BE2C (cell line): ENCODE results near the gene ADGRE3. TPM values are rescaled to one million over a fixed set of nuclear protein-coding genes. Genes with fewer than 3 reads are reported as not detected.

ENCODE experiments used
- DNase-seq: peaks from one replicate; pipeline ENCODE4 v3.0.0-alpha.2; 2020
- H3K27me3 ChIP-seq: fragments of 250-450 bp; sonication (Bioruptor Pico); 2 replicates; pipeline ENCODE4 v1.5.1; 2020; ENCODE audit warnings: mild to moderate bottlenecking
- H3K36me3 ChIP-seq: fragments of 250-450 bp; sonication (Bioruptor Pico); 2 replicates; pipeline ENCODE4 v1.5.1; 2020; ENCODE audit warnings: mild to moderate bottlenecking
- H3K4me1 ChIP-seq: fragments of 250-450 bp; sonication (Bioruptor Pico); 2 replicates; pipeline ENCODE4 v1.5.1; 2020
- H3K4me3 ChIP-seq: 2 replicates; pipeline ENCODE4 v1.5.1; 2011; ENCODE audit warnings: low read depth, low read length
- H3K9me3 ChIP-seq: fragments of 250-450 bp; sonication (Bioruptor Pico); 2 replicates; pipeline ENCODE4 v1.5.1; 2020
- polyA plus RNA-seq: library from polyadenylated mRNA; unstranded; fragments of >200 nt; gene quantifications from one replicate; pipeline ENCODE4 v1.2.1, GENCODE V29; 2012; ENCODE audit warnings: low read depth, missing spikeins; ENCODE audit not compliant: insufficient read length, insufficient read depth
- TF ChIP-seq, protein P1 (sequence below): IDR thresholded peaks from 2 replicates; pipeline ENCODE4 v1.5.1; 2012; ENCODE audit warnings: mild to moderate bottlenecking, low read depth, low read length

ADGRE3 gene, protein sequence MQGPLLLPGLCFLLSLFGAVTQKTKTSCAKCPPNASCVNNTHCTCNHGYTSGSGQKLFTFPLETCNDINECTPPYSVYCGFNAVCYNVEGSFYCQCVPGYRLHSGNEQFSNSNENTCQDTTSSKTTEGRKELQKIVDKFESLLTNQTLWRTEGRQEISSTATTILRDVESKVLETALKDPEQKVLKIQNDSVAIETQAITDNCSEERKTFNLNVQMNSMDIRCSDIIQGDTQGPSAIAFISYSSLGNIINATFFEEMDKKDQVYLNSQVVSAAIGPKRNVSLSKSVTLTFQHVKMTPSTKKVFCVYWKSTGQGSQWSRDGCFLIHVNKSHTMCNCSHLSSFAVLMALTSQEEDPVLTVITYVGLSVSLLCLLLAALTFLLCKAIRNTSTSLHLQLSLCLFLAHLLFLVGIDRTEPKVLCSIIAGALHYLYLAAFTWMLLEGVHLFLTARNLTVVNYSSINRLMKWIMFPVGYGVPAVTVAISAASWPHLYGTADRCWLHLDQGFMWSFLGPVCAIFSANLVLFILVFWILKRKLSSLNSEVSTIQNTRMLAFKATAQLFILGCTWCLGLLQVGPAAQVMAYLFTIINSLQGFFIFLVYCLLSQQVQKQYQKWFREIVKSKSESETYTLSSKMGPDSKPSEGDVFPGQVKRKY
- polyA plus RNA-seq: not detected

DNA sequence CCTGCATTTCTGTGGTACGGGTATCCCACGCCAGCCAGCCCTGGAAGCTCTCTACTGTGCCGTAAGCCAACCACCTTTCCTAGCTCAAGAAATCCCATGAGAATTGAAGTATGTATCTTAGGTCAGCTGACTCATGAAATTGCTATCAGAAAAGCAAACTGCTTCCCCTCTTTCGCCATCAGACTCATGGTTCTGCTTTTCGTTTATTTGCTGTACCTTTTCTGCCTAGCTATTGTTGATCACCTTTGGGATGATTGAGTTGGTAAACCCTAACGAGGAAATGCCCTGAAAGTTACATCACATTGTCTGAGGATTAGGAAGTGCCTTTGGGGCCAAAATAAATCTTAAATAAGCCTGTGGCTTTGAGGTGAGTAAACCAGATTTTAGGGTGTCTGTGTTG is at the start of gene ADGRE3:
Gene ADGRE3 (minus strand): TSS at position 81 of the 400 bp plus-strand sequence. CDS start 74 bp downstream, at position 7.
- peaks cover 12% of the 10 kb centered on the region for H3K27me3 ChIP-seq
- no peaks in the 10 kb centered on the region for H3K4me1 ChIP-seq
- DNase-seq: no peak
- no peak within 1 kb of the TSS for H3K4me3 ChIP-seq
- TF ChIP-seq, protein P1, sequence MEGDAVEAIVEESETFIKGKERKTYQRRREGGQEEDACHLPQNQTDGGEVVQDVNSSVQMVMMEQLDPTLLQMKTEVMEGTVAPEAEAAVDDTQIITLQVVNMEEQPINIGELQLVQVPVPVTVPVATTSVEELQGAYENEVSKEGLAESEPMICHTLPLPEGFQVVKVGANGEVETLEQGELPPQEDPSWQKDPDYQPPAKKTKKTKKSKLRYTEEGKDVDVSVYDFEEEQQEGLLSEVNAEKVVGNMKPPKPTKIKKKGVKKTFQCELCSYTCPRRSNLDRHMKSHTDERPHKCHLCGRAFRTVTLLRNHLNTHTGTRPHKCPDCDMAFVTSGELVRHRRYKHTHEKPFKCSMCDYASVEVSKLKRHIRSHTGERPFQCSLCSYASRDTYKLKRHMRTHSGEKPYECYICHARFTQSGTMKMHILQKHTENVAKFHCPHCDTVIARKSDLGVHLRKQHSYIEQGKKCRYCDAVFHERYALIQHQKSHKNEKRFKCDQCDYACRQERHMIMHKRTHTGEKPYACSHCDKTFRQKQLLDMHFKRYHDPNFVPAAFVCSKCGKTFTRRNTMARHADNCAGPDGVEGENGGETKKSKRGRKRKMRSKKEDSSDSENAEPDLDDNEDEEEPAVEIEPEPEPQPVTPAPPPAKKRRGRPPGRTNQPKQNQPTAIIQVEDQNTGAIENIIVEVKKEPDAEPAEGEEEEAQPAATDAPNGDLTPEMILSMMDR: no peak
- no peaks in the 10 kb centered on the region for H3K36me3 ChIP-seq
- H3K9me3 ChIP-seq: no peaks in the 10 kb centered on the region

DNA sequence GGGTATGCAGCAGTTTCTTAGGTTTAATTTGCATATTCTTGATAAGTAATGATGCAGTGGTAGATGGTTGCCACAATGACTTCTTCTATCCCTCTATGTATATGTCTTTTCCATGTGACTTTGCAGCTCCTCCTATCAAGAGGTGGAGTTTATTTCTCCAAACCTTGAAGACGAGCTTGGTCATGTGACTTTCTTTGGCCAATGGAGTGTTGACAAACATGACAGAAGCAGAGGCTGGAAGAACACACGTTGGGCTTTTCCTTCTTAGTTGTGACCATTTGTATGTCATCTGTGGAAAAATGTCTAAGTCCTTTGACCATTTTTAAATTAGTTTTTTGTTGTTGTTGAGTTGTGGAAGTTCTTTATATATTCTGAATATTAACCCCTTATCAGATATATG is 47.5 kb upstream of the ADGRE3 start:
- Histone ChIP-seq H3K4me3 (no peak overlapping the region), H3K4me1 (no peaks in the 10 kb centered on the region), H3K9me3 (peaks cover 7% of the 10 kb centered on the region), H3K36me3 (peaks cover 8% of the 10 kb centered on the region), H3K27me3 (no peaks in the 10 kb centered on the region)
- TF ChIP-seq, protein P1: no peak
- no peak for DNase-seq

DNA sequence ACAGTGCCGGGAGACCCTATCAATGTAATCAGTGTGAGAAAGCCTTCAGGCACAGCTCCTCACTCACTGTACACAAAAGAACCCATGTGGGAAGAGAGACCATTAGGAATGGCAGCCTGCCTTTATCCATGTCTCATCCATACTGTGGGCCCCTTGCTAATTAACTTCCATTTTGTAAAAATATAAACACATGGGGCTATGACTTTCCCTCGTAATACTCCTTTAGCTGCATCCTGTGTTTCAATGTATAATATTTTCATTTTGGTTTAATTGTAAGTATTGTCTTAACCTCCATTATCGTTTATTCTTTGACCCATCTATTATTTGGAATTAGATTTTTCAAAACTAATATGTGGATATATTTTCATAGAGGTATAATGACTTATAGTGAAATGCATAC is 44.5 kb upstream of the ADGRE3 start:
- peaks cover 7% of the 10 kb centered on the region for H3K9me3 ChIP-seq
- H3K27me3 ChIP-seq: no peaks in the 10 kb centered on the region

DNA sequence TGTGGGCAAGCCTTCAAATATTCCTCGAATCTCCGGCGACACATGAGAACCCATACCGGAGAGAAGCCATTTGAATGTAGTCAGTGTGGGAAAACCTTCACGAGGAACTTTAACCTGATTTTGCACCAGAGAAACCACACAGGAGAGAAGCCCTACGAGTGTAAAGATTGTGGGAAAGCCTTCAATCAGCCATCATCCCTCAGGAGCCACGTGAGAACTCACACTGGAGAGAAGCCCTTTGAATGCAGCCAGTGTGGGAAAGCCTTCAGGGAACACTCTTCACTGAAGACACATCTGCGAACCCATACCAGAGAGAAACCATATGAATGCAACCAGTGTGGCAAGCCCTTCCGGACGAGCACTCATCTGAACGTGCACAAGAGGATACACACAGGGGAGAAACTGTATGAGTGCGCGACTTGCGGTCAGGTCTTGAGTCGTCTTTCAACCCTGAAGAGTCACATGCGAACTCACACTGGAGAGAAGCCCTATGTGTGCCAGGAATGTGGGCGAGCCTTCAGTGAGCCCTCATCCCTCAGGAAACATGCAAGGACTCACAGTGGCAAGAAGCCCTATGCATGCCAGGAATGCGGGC is 44.0 kb upstream of the ADGRE3 start:
- Histone ChIP-seq H3K27me3 (no peaks in the 10 kb centered on the region), H3K4me3 (no peak overlapping the region), H3K9me3 (peaks cover 7% of the 10 kb centered on the region), H3K4me1 (no peaks in the 10 kb centered on the region), H3K36me3 (peaks cover 14% of the 10 kb centered on the region)
- TF ChIP-seq, protein P1: no peak
- DNase-seq: no peak

More for the DNA sequence above, 44.5 kb upstream of the ADGRE3 start:
- Histone ChIP-seq H3K4me1 (no peaks in the 10 kb centered on the region), H3K4me3 (no peak overlapping the region), H3K36me3 (peaks cover 14% of the 10 kb centered on the region)
- DNase-seq: no peak
- TF ChIP-seq, protein P1: no peak

DNA sequence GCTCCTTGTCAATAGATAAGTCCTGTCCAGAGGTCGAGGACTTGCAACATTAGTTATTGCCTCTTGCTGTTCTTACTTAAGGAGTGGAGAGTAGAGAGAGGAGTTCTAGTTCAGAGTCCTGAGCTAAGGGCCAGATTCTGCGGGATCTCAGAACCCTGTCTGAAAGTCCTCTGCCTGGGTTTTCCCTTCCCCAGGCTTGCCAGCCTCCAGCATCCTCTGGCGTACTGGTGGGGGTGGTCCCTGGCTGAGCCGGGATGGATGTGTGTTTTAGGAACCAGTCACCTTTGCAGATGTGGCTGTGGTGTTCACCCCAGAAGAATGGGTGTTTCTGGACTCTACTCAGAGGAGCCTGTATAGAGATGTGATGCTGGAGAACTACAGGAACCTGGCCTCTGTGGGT is 41.2 kb upstream of the ADGRE3 start:
- Histone ChIP-seq H3K4me3 (no peak overlapping the region), H3K27me3 (no peaks in the 10 kb centered on the region), H3K9me3 (peaks cover 7% of the 10 kb centered on the region), H3K4me1 (no peaks in the 10 kb centered on the region), H3K36me3 (peaks cover 14% of the 10 kb centered on the region)
- no peak for DNase-seq
- TF ChIP-seq, protein P1: no peak
